Memory B cell (primary cell): ENCODE measurements around the gene UQCC5.
A peak's percentile ranks its signal among the peaks of the same experiment; 100 is the strongest.

ENCODE experiments used
- ATAC-seq: fragments of 150-1000 bp; cut with Tn5 transposase; 2 replicates; pipeline ENCODE4 v1.10.0; 2021; ENCODE audit warnings: low read depth, mild to moderate bottlenecking, moderate library complexity
- DNase-seq, 2 donors: peaks; one replicate each; pipeline ENCODE4 v3.0.0; 2022; ENCODE audit warnings: low spot score in 2 of 2
- H3K27ac Mint-ChIP-seq: one replicate; pipeline ENCODE4 v1.8.0; 2022; ENCODE audit warnings: mild to moderate bottlenecking, moderate library complexity, mixed read lengths
- H3K27me3 Mint-ChIP-seq: one replicate; pipeline ENCODE4 v1.8.0; 2022; ENCODE audit warnings: mixed read lengths
- H3K36me3 Mint-ChIP-seq: one replicate; pipeline ENCODE4 v1.8.0; 2022; ENCODE audit warnings: mild to moderate bottlenecking, mixed read lengths
- H3K4me1 Mint-ChIP-seq: one replicate; pipeline ENCODE4 v1.8.0; 2022; ENCODE audit warnings: mixed read lengths
- H3K4me3 Mint-ChIP-seq: one replicate; pipeline ENCODE4 v1.8.0; 2022; ENCODE audit warnings: mild to moderate bottlenecking, moderate library complexity, mixed read lengths
- H3K9me3 Mint-ChIP-seq: one replicate; pipeline ENCODE4 v1.8.0; 2022; ENCODE audit warnings: mixed read lengths

UQCC5 gene

DNA sequence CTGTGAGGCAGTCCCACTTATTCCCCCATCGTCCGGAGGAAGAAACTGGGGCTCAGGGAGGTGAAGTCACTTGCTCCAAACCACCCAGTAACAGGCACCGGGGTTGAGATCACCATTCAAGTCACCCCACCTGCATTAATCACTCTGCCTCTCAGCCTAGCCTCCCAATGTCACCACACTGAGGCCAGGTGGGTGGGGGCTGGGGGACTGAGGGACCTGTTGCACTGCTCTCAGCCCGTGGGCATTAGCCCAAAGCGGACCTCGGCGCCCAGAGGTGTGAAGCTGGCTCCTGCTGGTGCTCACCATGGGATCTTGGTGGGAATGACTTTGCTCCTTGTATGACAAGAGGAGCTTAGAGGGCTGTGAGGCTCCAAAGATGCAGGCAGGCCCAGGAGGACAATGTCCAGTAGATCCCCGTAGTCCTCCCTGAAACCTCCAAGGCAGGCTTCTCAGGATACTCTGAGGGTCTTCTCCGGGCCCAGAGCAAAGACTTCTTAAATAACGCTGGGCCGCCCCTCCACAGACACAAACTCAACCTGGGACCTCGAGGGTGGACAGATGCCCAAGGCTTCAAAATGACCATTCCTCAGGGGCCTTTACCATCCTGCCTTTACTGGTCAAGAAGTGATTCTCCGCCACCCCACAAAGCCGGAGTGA is 4.4 kb upstream of the UQCC5 start:
- no peak for ATAC-seq
- H3K36me3 Mint-ChIP-seq, result no peaks in the 10 kb centered on the region
- no peak overlapping the region for H3K4me3 Mint-ChIP-seq
- H3K9me3 Mint-ChIP-seq, result no peaks in the 10 kb centered on the region
- DNase-seq, result no peak
- no peaks in the 10 kb centered on the region for H3K27me3 Mint-ChIP-seq
- no peak overlapping the region for H3K27ac Mint-ChIP-seq
- peaks cover 6% of the 10 kb centered on the region for H3K4me1 Mint-ChIP-seq

DNA sequence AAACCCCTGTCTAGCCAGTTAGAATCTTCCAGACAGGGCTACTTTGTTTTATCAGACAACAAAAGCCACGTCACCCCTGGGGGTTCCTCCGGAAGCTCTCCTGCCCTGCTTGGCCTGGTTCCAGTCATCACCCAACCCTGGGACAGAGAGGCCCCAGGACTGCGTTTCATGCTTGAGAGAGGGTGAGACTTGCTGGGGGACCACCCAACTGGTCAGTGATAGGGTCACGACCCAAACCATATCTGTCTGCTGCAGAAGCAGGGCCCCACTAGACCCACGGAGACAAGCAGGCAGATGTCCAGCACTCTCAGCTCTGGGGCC is 3.9 kb upstream of the UQCC5 start:
- ATAC-seq (no peak), DNase-seq (no peak)
- peaks cover 9% of the 10 kb centered on the region for H3K4me1 Mint-ChIP-seq
- peak overlapping the region; percentile 75 for H3K4me3 Mint-ChIP-seq
- H3K27ac Mint-ChIP-seq, result no peak overlapping the region
- H3K9me3 Mint-ChIP-seq, result no peaks in the 10 kb centered on the region
- H3K27me3 Mint-ChIP-seq, result no peaks in the 10 kb centered on the region
- no peaks in the 10 kb centered on the region for H3K36me3 Mint-ChIP-seq

DNA sequence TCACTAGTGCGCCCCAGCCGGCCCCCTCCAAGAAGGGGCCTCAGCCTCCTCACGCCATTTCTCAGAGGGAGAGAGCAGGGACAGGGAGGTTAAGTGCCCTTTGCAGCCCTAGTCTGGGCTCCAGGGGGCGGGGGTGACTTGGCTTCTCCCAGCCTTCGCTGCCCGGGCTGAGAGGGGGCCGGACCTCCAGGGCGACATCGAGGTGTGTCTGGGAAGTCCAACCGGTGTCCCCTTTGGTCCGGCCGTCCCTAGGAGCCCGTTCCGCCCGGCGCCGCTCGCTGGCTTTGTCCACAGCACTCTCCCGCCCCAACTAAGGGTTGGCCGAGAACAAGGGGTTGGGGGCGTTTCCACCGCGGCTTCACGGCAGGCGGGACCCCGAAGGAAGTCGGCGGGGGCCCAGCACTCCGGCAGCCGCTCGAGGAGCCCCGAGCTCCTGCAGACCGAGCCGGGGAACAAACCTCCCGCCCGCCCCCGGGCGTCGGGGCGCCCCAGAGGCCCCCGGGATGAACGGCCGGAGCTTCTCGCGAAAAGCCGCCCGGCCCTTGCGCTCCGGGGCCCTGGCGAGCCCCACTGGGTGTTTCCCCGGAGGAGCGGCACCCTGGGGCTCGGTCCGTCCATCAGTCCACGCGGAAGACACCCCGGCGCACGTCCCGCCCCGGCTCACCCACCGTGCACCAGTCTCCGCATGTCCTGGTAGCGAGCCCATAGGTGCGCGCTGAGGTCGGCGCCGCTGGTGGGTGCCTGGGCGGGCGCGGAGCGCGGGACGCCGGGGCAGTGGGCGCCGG is 3.4 kb upstream of the UQCC5 start:
- Mint-ChIP-seq H3K27me3 (no peaks in the 10 kb centered on the region), H3K27ac (no peak overlapping the region), H3K4me1 (peaks cover 15% of the 10 kb centered on the region), H3K9me3 (no peaks in the 10 kb centered on the region), H3K4me3 (peak overlapping the region; percentile 75), H3K36me3 (no peaks in the 10 kb centered on the region)
- no peak for ATAC-seq
- peak in 1 of 2 donors; percentile 51 for DNase-seq

DNA sequence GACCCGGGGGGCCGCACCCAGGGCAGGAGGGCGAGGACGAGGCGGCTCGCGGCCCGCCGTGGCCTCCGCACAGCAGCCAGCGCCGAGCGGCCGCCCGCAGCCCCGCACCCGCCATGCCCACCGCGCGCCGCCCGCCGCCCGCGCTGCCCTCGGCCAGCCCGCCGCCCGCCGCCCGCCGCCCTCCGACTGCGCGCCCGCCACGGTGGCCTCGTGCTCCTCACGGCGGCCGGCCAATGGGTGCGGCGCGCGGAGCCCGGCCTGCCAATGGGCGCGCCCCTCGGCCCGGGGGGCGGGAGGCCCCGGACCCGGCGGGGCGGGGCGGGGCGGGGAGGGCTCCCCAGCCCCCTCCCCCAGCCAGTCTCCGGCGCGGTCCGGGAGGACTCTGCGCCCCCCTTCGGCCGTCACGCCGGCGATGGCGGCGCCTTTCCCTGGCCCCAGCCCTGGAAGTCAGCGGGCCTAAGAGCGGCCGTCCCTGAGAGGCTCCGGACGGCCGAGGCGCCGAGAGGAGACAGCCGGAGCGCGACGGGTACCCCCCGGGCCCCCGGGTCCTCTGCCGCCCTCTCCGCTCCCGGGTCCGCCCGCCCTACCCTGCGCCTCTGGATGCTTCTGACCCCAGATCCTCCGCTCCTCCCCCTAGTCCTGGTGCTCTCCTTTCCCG is 2.7 kb upstream of the UQCC5 start, which contains the start of gene NT5DC2:
Gene NT5DC2 (minus strand): TSS at position 235 of the 658 bp plus-strand sequence. CDS start 120 bp downstream, at position 115.
- no peak within 1 kb of the TSS for H3K27ac Mint-ChIP-seq
- ATAC-seq (peak; percentile 29), DNase-seq (peak in 1 of 2 donors; percentile 57)
- H3K9me3 Mint-ChIP-seq, result no peaks in the 10 kb centered on the region
- peak within 1 kb of the TSS; percentile 87 for H3K4me3 Mint-ChIP-seq
- no peaks in the 10 kb centered on the region for H3K27me3 Mint-ChIP-seq
- H3K36me3 Mint-ChIP-seq, result peaks cover under 1% of the 10 kb centered on the region
- H3K4me1 Mint-ChIP-seq, result peaks cover 19% of the 10 kb centered on the region

DNA sequence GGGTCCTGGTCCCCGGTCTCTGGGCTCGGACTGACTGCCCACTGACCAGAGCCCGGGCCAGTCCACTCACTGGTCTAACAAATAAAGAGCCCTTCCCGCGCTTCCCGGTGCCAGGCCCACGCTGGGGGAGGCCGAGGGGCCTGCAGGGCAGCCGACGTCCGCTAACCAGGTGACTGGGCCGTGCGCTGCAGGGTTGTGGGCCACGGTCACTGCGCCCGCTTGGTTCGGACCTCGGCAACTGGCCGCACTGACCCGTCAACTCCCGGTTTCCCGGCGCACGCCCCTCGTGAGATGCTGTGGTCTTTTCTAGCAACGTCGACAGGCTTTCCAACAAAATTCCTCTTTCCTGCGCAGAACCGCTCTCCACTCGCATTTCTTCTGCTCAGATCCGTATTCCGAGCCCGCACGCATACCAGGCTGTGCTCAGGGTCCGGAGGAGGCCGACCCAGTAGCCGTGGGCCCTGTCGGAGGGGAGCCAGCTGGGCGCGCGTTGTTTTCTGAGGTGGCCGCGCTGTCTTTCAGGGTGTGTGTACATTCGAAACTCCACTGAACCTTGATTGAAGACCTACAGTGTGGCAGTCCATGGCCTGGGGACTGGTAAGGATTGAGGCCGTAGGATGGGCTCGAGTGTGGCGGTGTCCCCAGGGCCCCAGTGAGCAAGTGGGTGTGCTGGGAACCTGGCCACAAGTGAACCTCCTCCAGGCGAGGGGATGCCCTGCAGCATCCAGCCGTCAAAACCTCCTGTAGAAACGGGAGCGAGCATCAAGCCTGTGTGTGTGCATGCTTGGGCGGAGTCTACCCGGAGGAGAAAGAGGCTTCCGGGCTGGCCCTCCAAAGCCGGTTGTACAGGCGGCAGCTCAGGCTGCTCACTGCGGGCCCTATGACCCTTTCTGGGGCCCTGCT is 1.9 kb upstream of the UQCC5 start:
- Mint-ChIP-seq H3K4me3 (peak overlapping the region; percentile 87), H3K27ac (no peak overlapping the region), H3K9me3 (no peaks in the 10 kb centered on the region), H3K4me1 (peaks cover 26% of the 10 kb centered on the region), H3K36me3 (peaks cover 7% of the 10 kb centered on the region), H3K27me3 (no peaks in the 10 kb centered on the region)
- DNase-seq (no peak), ATAC-seq (no peak)

DNA sequence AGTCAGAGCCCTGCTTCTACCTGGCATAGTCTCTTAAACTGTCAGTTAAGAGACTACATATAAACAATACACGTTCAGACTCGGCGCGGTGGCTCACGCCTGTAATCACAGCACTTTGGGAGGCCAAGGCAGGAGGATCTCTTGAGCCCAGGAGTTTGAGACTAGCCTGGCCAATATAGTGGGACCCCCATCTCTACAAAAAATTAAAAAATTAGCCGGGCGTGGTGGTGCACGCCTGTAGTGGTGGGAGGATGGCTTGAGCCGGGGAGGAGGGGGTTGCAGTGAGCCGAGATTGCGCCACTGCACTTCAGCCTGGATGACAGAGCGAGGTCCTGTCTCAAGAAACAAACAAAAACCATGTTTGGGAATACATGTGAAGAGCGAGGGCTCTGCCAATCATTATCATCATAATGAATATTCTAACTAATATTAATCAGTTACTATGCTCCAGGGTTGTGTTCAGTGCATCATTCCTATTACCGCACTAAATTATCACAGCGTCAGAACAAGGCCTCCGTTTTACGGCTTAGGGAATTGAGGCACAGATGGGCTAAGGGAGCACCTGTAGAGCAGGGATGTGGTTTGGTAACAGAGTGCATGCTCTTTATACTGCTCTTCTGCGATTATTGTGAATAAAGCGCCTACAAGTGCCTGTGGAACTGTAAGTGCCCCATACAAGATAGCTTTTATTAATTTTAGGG is 844 bp upstream of the UQCC5 start:
- Mint-ChIP-seq H3K27me3 (no peaks in the 10 kb centered on the region), H3K4me3 (peak overlapping the region; percentile 96), H3K27ac (peak overlapping the region; percentile 97), H3K36me3 (peaks cover 7% of the 10 kb centered on the region), H3K4me1 (peaks cover 28% of the 10 kb centered on the region), H3K9me3 (no peaks in the 10 kb centered on the region)
- DNase-seq, result no peak
- no peak for ATAC-seq

DNA sequence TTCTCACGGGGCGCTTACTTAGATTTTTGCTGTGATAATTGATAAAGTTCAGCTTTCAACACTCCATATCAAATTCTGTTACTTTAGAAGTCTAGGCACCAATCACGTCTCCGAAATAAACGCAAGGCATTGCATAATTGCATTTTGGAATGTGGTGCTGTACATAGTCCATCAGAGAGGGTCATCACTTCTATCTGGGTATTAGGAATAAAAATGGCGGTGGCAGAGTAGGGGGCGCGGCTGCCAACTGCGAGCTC is 365 bp upstream of the UQCC5 start:
- Mint-ChIP-seq H3K27ac (peak overlapping the region; percentile 97), H3K9me3 (no peaks in the 10 kb centered on the region), H3K4me3 (peak overlapping the region; percentile 96), H3K27me3 (no peaks in the 10 kb centered on the region), H3K36me3 (peaks cover 7% of the 10 kb centered on the region), H3K4me1 (peaks cover 28% of the 10 kb centered on the region)
- DNase-seq (no peak), ATAC-seq (no peak)

DNA sequence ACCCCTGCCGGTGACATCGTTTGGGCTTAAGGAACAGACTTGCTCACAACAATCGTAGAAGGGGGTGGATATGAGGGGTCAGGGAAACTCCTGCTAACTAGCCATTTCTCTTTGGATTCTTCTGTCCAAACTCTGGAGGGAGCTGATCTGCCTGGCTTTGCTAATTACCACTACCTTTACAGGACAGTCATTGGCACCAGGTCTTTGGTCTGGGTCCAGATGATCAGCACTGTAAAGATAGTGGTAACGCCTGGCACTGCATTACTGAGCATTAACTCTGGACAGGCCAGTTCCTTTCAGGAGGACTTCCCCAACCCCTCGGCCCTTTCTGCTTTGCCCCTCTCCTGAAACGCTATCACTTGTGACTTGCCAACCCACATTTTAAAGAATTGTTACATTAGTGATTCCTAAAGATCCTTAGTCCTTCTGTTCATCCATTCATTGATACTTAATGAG is 788 bp downstream of the UQCC5 start:
- peak overlapping the region; percentile 97 for H3K27ac Mint-ChIP-seq

DNA sequence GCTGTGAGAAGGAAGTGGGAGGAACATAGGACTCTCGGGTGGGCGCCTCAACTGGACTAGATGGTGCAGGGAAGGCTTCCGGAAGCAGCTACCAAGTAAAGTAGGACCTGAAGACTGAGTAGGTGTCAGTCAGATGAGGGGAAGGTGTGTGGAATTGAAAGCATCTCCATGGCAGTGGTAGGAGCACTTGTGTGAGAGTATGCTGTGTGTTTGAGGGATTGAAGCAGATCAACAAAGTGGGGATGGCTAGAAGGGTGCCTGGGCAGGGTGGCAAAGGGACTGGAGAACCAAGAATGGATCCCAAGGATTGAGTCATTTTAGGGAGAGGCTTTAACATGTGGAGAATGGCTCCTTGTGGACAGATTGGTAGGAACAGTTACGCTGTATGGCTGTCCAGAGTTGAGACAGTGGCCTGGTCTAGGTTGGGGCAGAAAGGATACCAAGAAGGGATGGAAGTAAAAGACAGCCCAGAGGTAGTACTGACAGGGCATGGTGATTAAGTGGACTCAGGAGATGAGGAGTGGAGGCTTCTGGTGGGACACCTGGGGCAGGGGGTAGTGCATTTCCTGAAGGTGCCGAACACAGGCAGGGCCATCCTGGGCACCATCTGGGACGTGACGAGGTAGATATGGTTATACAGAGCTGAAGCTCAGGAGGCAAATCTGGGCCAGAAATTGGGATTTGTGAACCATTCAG is 1.5 kb downstream of the UQCC5 start:
- Mint-ChIP-seq H3K4me1 (peaks cover 24% of the 10 kb centered on the region), H3K36me3 (peaks cover 9% of the 10 kb centered on the region), H3K27me3 (no peaks in the 10 kb centered on the region), H3K9me3 (no peaks in the 10 kb centered on the region), H3K27ac (peak overlapping the region; percentile 97), H3K4me3 (peak overlapping the region; percentile 96)
- no peak for DNase-seq
- no peak for ATAC-seq

More for the DNA sequence above, 788 bp downstream of the UQCC5 start:
- ATAC-seq (no peak), DNase-seq (no peak)
- Mint-ChIP-seq H3K4me1 (peaks cover 28% of the 10 kb centered on the region), H3K4me3 (peak overlapping the region; percentile 96), H3K27me3 (no peaks in the 10 kb centered on the region), H3K36me3 (peaks cover 9% of the 10 kb centered on the region), H3K9me3 (no peaks in the 10 kb centered on the region)

DNA sequence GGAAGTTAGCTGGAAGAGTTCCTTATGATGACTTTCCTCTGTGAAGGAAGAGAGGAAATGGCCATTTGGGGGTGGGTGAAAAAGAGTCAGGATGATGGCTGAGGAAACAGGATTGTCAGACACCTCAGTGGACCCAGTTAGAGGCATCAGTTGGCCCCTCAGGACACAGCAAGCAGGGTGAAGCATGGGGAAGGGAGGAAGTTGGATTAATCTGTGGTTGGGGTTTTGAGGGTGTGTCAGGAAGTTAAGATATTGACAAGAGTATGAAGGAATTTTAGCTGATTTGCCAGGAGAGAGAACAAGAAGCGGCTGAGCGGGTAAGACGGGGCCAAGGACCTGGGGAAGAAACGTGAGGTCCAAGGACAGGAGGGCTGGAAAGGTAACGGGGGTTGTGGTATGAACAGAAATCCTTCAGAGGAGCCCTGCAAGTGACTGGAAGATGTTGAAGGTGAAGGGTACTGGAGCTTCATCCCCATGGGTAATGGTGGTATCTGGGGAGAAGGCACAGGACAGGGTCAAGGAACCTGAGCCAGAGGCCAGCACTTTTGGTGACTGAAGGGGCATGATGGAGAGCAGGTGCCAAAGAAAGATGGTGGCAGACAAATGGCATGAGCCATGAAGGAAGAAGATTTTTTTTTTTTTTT is 2.7 kb downstream of the UQCC5 start:
- ATAC-seq (no peak), DNase-seq (no peak)
- Mint-ChIP-seq H3K36me3 (peaks cover 9% of the 10 kb centered on the region), H3K27ac (peak overlapping the region; percentile 29), H3K4me1 (peaks cover 24% of the 10 kb centered on the region), H3K27me3 (no peaks in the 10 kb centered on the region), H3K9me3 (no peaks in the 10 kb centered on the region), H3K4me3 (no peak overlapping the region)

DNA sequence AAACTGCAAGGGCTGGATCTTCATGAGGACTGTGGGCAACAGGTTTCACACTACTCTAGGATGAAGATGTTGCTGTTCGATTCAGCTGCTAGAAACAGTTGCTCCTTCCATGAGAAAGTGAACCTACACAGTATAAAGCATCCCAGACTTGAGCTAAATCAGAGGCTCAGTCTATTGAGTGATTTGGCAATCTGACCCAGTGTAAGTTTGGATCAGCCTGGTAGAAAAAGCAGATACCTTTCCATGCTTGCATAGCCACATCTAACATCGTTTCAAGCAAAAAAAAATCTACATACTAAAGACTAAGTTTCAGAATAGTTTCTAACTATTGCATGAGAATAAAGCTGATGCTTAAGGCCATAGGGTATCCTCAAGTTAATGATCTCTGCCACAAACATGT is 4.6 kb downstream of the UQCC5 start:
- no peaks in the 10 kb centered on the region for H3K27me3 Mint-ChIP-seq
- H3K4me3 Mint-ChIP-seq, result no peak overlapping the region
- no peak overlapping the region for H3K27ac Mint-ChIP-seq
- ATAC-seq (no peak), DNase-seq (no peak)
- H3K36me3 Mint-ChIP-seq, result peaks cover 9% of the 10 kb centered on the region
- H3K9me3 Mint-ChIP-seq, result no peaks in the 10 kb centered on the region
- peaks cover 23% of the 10 kb centered on the region for H3K4me1 Mint-ChIP-seq

DNA sequence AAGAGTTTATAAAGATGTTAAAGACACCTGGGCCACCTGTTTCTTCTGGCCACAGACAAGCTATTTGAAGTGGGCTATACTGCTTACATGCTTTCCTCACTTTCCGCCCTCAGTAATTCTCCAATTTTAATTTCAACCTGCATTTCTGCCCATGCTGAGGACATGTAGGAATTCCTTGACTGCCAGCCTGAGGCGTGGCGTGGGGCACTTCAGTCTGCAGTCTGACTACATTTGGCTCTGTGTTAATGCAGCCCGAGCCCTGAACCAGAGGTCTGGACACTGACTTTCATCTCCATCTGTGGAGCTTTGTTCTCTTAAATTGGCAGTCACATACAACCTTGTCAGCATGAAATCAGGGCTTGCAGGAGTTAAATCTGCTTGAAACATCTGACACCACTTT is 8.5 kb downstream of the UQCC5 start:
- DNase-seq (no peak), ATAC-seq (no peak)
- Mint-ChIP-seq H3K9me3 (no peaks in the 10 kb centered on the region), H3K27me3 (no peaks in the 10 kb centered on the region), H3K4me1 (peaks cover under 1% of the 10 kb centered on the region), H3K4me3 (no peak overlapping the region), H3K36me3 (peaks cover 4% of the 10 kb centered on the region), H3K27ac (peak overlapping the region; percentile 36)
